PC-3 (cell line): ENCODE results near the gene OBSL1. TPM values are rescaled to one million over a fixed set of nuclear protein-coding genes. Genes with fewer than 3 reads are reported as not detected.

Source experiments
- ATAC-seq: fragments of 200-7000 bp; cut with Tn5 transposase; 2 replicates; pipeline ENCODE4 v1.9.1; 2020; ENCODE audit warnings: mild to moderate bottlenecking, moderate library complexity
- Bru-seq: library from RNA; stranded (reverse); fragments of 400-500 nt; gene quantifications from one replicate; lab custom pipeline; 2021; lab: Mats Ljungman, UMichigan
- BruChase-seq, 2 experiments: library from RNA; stranded (reverse); fragments of 400-500 nt; gene quantifications; one replicate each; lab custom pipeline; 2021; lab: Mats Ljungman, UMichigan
- BruUV-seq: library from RNA; stranded (reverse); fragments of 400-500 nt; replicated peaks from 2 replicates; lab custom pipeline; 2021; lab: Mats Ljungman, UMichigan
- CTCF ChIA-PET: fragments of 300-600 bp; sonication (Branson Sonifier 250); formaldehyde crosslinking; loops from one replicate; lab custom pipeline; 2022; ENCODE audit warnings: antibody characterized with exemption; lab: Charles Lee
- POLR2A ChIA-PET: fragments of 300-600 bp; sonication (Branson Sonifier 250); formaldehyde crosslinking; loops from one replicate; lab custom pipeline; 2022; ENCODE audit warnings: antibody characterized with exemption; ENCODE audit not compliant: unreplicated experiment; lab: Charles Lee
- DNase-seq: peaks from one replicate; pipeline ENCODE4 v3.0.0-alpha.2; 2015
- H2AFZ ChIP-seq: fragments of 300-600 bp; sonication (generic); 2 replicates; pipeline ENCODE4 v1.6.0; 2016; ENCODE audit warnings: antibody characterized with exemption, low read length
- H3F3A ChIP-seq: fragments of 300-600 bp; sonication (generic); one replicate; pipeline ENCODE4 v1.6.0; 2017; ENCODE audit warnings: antibody characterized with exemption, low read length, control low read depth, mild to moderate bottlenecking; ENCODE audit not compliant: unreplicated experiment
- H3K27ac ChIP-seq: fragments of 300-600 bp; sonication (generic); 2 replicates; pipeline ENCODE4 v1.5.1; 2016; ENCODE audit warnings: mild to moderate bottlenecking, low read length
- H3K27me3 ChIP-seq: fragments of 300-600 bp; sonication (generic); 2 replicates; pipeline ENCODE4 v1.6.1; 2016; ENCODE audit warnings: low read length, mixed read lengths
- H3K36me3 ChIP-seq: fragments of 300-600 bp; sonication (generic); 2 replicates; pipeline ENCODE4 v1.6.1; 2016; ENCODE audit warnings: low read depth, mixed run types, low read length, mixed read lengths
- H3K4me1 ChIP-seq: fragments of 300-600 bp; sonication (generic); 2 replicates; pipeline ENCODE4 v1.5.1; 2016; ENCODE audit warnings: low read length; ENCODE audit not compliant: insufficient read depth
- H3K4me2 ChIP-seq: fragments of 300-600 bp; sonication (generic); 2 replicates; pipeline ENCODE4 v1.6.0; 2016; ENCODE audit warnings: low read length
- H3K4me3 ChIP-seq: fragments of 300-600 bp; sonication (generic); 2 replicates; pipeline ENCODE4 v1.5.1; 2016; ENCODE audit warnings: mild to moderate bottlenecking, low read length, mixed read lengths
- H3K79me2 ChIP-seq: fragments of 300-600 bp; sonication (generic); 2 replicates; pipeline ENCODE4 v1.6.1; 2017; ENCODE audit warnings: low read length, mixed read lengths
- H3K9ac ChIP-seq: fragments of 300-600 bp; sonication (generic); 2 replicates; pipeline ENCODE4 v1.6.0; 2016; ENCODE audit warnings: mild to moderate bottlenecking, low read length
- H3K9me2 ChIP-seq: fragments of 300-600 bp; sonication (generic); replicated peaks from 2 replicates; pipeline ENCODE4 v1.6.1; 2016; ENCODE audit warnings: mixed run types, low read length, mixed read lengths
- H3K9me3 ChIP-seq: fragments of 300-600 bp; sonication (generic); 2 replicates; pipeline ENCODE4 v1.6.1; 2016; ENCODE audit warnings: low read length, mixed read lengths
- H4K20me1 ChIP-seq: fragments of 300-600 bp; sonication (generic); 2 replicates; pipeline ENCODE4 v1.6.1; 2016; ENCODE audit warnings: low read length, mixed read lengths
- CTCF ChIP-seq: fragments of 300-600 bp; sonication (generic); conservative IDR thresholded peaks from 2 replicates; pipeline ENCODE4 v1.5.1; 2017; ENCODE audit warnings: antibody characterized with exemption, low read depth, mild to moderate bottlenecking, low read length
- EZH2 ChIP-seq: fragments of 300-600 bp; sonication (generic); IDR thresholded peaks from one replicate; pipeline ENCODE4 v1.6.1; 2017; ENCODE audit warnings: antibody characterized with exemption, mild to moderate bottlenecking, low read length; ENCODE audit not compliant: unreplicated experiment
- EZH2phosphoT487 ChIP-seq: fragments of 300-600 bp; sonication (generic); IDR thresholded peaks from 2 replicates; pipeline ENCODE4 v1.6.1; 2018; ENCODE audit warnings: mild to moderate bottlenecking, antibody characterized with exemption, low read length, borderline replicate concordance
- intact Hi-C: fragments of 100-400 bp; cut with micrococcal nuclease; formaldehyde crosslinking; loops from 2 replicates; pipeline ENCODE4 v1.9.0; 2023
- long read RNA-seq: library from polyadenylated mRNA; unstranded; transcript quantifications from one replicate; pipeline ENCODE4 v2.0.0, GENCODE V29; 2021; ENCODE audit not compliant: unreplicated experiment
- total RNA-seq: library from RNA; depleted of rRNA; stranded (reverse); fragments of >200 nt; gene quantifications from 2 replicates; pipeline ENCODE4 v1.2.3, GENCODE V29; 2014; rRNA removed

The OBSL1 gene
- total RNA-seq (122 and 148 TPM in 2 replicates), Bru-seq, nascent RNA (percentile 64 among the genes with signal in this experiment), BruChase-seq, experiment 1, labeled RNA remaining after a 6-hour chase (percentile 71 among the genes with signal in this experiment), BruChase-seq, experiment 2, labeled RNA remaining after a 2-hour chase (percentile 64 among the genes with signal in this experiment)
- long read RNA-seq, transcript OBSL1-202 (9 exons, 3,297 nt): major isoform, 125 of 277 reads
- long read RNA-seq, partial matches to known transcripts: 92 of 277 reads
- long read RNA-seq, other reads (novel, unspliced or antisense): 55 of 277 reads

- Histone ChIP-seq H3K4me3 (peak within 1 kb of the TSS; percentile 72), H3K27ac (peak within 1 kb of the TSS; percentile 68), H3K4me2 (peak within 1 kb of the TSS; percentile 86)
Measured at GRCh38 chr2:219571311-219572236, at the start of gene OBSL1. Gene OBSL1, minus strand, starts transcription at chr2:219571539. Its CDS starts 307 bp downstream, at chr2:219571232.

GRCh38 chr2:219620546-219620945, 49.2 kb upstream of the OBSL1 start:
- no peaks in the 10 kb centered on the region for H3K4me1 ChIP-seq
- DNase-seq: no peak
- no peaks in the 10 kb centered on the region for H3K9me3 ChIP-seq
- H3K36me3 ChIP-seq: no peaks in the 10 kb centered on the region
- POLR2A ChIA-PET: interaction anchor here (0.6 kb wide), 1 partner anchor 30 kb away, joined by 7 read pairs; no protein-coding TSS in a partner anchor
- intact Hi-C loops: no loop called here
- H3K79me2 ChIP-seq: no peaks in the 10 kb centered on the region
- no peaks in the 10 kb centered on the region for H3K27me3 ChIP-seq
- no peaks in the 10 kb centered on the region for H3F3A ChIP-seq
- H3K9me2 ChIP-seq: no peaks in the 10 kb centered on the region
- H2AFZ ChIP-seq: no peak overlapping the region
- no peak overlapping the region for H3K4me2 ChIP-seq
- no peak overlapping the region for H3K4me3 ChIP-seq
- no peak overlapping the region for H3K27ac ChIP-seq
- CTCF ChIA-PET: no interaction called here
- no peak for ATAC-seq
- TF ChIP-seq CTCF (no peak), EZH2 (no peak), EZH2phosphoT487 (no peak)
- no TSS peak for BruUV-seq
- no peaks in the 10 kb centered on the region for H4K20me1 ChIP-seq
- no peak overlapping the region for H3K9ac ChIP-seq

More at GRCh38 chr2:219571311-219572236, at the start of gene OBSL1:
- Histone ChIP-seq H2AFZ (peak within 1 kb of the TSS; percentile 64), H3K9ac (peak within 1 kb of the TSS; percentile 74), H3K36me3 (no peaks in the 10 kb centered on the region; the same call in 1 of the 2 replicates), H3K79me2 (peaks cover 20% of the 10 kb centered on the region), H3F3A (no peaks in the 10 kb centered on the region), H3K4me1 (peaks cover 28% of the 10 kb centered on the region), H3K9me2 (no peaks in the 10 kb centered on the region), H3K27me3 (no peaks in the 10 kb centered on the region), H4K20me1 (no peaks in the 10 kb centered on the region), H3K9me3 (no peaks in the 10 kb centered on the region)
- TF ChIP-seq EZH2phosphoT487: no peak
- TF ChIP-seq EZH2: no peak
- peak; percentile 90 for DNase-seq
- CTCF ChIA-PET: interaction anchor here (0.9 kb wide), 1 partner anchor 118 kb away, joined by 3 read pairs; no protein-coding TSS in a partner anchor
- BruUV-seq: TSS peak; percentile 61
- POLR2A ChIA-PET: interaction anchor here (0.6 to 0.8 kb wide), 2 partner anchors 26 to 115 kb away, joined by 3 to 7 read pairs; partner anchors contain the start of gene STK11IP
- ATAC-seq: peak; percentile 61
- intact Hi-C loops: loop anchor here (1.0 to 2.0 kb wide), 2 partner anchors 26 to 71 kb away; partner anchors contain the start of gene STK11IP

GRCh38 chr2:219619235-219619634, 47.9 kb upstream of the OBSL1 start:
- intact Hi-C loops: no loop called here
- Histone ChIP-seq H3K79me2 (no peaks in the 10 kb centered on the region), H3K9ac (no peak overlapping the region), H3K4me3 (no peak overlapping the region), H3K27ac (no peak overlapping the region), H3K9me2 (no peaks in the 10 kb centered on the region), H3K36me3 (0 out of 2 replicates have a peak, but pooled peaks cover 2% of the 10 kb centered on the region), H3K4me2 (no peak overlapping the region), H3F3A (no peaks in the 10 kb centered on the region), H2AFZ (no peak overlapping the region), H3K9me3 (no peaks in the 10 kb centered on the region), H3K27me3 (no peaks in the 10 kb centered on the region), H3K4me1 (no peaks in the 10 kb centered on the region), H4K20me1 (no peaks in the 10 kb centered on the region)
- POLR2A ChIA-PET: no interaction called here
- no TSS peak for BruUV-seq
- ATAC-seq (no peak), DNase-seq (no peak)
- TF ChIP-seq EZH2phosphoT487 (no peak), EZH2 (no peak), CTCF (no peak)
- CTCF ChIA-PET: interaction anchor here (0.7 kb wide), 1 partner anchor 71 kb away, joined by 4 read pairs; no protein-coding TSS in a partner anchor
